OCI-LY1 (cell line): Measurements from ENCODE around the gene JAG1.

Experiments used
- CTCF ChIP-seq: fragments of 200-600 bp; sonication (generic), shearing (Covaris generic); IDR thresholded peaks from 2 replicates; pipeline ENCODE4 v1.5.1; 2017; ENCODE audit warnings: mild to moderate bottlenecking, antibody characterized with exemption, low read length, moderate library complexity, mixed read lengths
- EZH2 ChIP-seq: fragments of 200-600 bp; sonication (generic), shearing (Covaris generic); IDR thresholded peaks from 2 replicates; pipeline ENCODE4 v1.8.0; 2017; ENCODE audit warnings: borderline replicate concordance, mixed run types, mild to moderate bottlenecking, antibody characterized with exemption, low read length, moderate library complexity, mixed read lengths

- no peak for TF ChIP-seq EZH2
- TF ChIP-seq CTCF = no peak
Observed at GRCh38 chr20:10710991-10711775, 37.4 kb upstream of the JAG1 start.
